ENCODE data around the gene GPATCH1.

DNA sequence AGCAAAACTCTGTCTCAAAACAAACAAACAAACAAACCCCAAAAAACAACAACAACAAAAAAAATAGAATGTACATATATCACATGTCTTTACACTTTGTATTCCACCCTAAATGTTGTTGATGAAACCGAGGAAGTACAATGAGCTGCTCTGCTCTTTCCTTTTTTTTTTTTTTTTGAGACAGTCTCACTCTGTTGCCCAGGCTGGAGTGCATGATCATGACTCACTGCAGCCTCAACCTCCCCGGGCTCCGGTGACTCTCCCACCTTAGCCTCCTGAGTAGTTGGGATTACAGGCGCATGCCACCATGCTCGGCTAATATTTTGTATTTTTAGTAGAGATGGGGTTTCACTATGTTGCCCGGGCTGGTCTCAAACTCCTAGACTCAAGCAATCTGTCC lies 82.5 kb downstream of the GPATCH1 start:
- no peak for TF ChIP-seq GATA2 (IDR thresholded peaks at IDR 0.05; ENCODE audit: low read depth, low read length)
- TF ChIP-seq GATA3 (IDR thresholded peaks at IDR 0.05; ENCODE audit: low read depth, low read length) = no peak
